PC-9 (cell line): ENCODE data around the gene ERCC2.

Source experiments
- EZH2 ChIP-seq: fragments of 200-600 bp; sonication (generic); IDR thresholded peaks from 2 replicates; pipeline ENCODE4 v1.8.0; 2017; ENCODE audit warnings: antibody characterized with exemption, low read depth
- TF ChIP-seq, protein P1 (sequence below): fragments of 200-600 bp; sonication (generic); conservative IDR thresholded peaks from 2 replicates; pipeline ENCODE4 v1.6.1; 2017; ENCODE audit warnings: mixed run types, antibody characterized with exemption, mild to moderate bottlenecking, moderate library complexity

DNA sequence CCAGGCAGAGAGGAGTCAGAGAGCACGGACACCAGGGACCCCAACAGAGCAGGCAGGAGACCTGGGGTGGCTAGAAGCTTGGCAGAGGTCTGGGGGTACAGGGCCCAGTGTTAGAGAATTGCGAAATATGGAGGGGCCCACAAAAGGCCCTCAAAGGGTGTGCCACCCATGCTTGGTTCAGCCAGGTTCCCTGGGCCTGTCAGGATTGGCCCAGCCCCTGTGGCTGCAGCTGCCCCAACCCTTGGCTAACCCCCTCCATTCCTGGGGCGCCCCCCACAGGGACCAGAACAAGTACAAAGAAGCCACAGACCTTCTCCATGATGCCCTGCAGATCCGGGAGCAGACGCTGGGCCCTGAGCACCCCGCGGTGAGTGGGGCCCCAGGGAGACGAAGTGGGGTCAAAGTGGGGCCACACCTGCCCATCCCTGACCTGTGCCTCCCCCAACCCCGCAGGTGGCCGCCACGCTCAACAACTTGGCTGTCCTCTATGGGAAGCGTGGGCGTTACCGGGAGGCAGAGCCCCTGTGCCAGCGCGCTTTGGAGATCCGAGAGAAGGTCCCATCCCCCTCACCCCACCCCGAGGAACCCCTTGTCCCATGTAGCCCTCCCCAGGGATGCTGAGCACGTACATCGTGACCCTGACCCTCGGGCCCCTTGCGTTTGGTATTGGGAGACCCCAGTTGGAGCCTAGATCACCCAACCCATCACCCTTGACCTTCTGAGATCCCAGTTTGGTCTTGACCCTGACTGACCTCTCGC is 21.8 kb downstream of the ERCC2 start:
- TF ChIP-seq, protein P1, sequence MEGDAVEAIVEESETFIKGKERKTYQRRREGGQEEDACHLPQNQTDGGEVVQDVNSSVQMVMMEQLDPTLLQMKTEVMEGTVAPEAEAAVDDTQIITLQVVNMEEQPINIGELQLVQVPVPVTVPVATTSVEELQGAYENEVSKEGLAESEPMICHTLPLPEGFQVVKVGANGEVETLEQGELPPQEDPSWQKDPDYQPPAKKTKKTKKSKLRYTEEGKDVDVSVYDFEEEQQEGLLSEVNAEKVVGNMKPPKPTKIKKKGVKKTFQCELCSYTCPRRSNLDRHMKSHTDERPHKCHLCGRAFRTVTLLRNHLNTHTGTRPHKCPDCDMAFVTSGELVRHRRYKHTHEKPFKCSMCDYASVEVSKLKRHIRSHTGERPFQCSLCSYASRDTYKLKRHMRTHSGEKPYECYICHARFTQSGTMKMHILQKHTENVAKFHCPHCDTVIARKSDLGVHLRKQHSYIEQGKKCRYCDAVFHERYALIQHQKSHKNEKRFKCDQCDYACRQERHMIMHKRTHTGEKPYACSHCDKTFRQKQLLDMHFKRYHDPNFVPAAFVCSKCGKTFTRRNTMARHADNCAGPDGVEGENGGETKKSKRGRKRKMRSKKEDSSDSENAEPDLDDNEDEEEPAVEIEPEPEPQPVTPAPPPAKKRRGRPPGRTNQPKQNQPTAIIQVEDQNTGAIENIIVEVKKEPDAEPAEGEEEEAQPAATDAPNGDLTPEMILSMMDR = no peak
- TF ChIP-seq EZH2 = no peak
